ENCODE data around the gene ZNRF1. TPM values are rescaled to one million over a fixed set of nuclear protein-coding genes. Genes with fewer than 3 reads are reported as not detected.

ZNRF1 gene
- total and polyA plus RNA-seq, 8 donors = 8.8 to 40.1 (median 14.0) TPM

DNA sequence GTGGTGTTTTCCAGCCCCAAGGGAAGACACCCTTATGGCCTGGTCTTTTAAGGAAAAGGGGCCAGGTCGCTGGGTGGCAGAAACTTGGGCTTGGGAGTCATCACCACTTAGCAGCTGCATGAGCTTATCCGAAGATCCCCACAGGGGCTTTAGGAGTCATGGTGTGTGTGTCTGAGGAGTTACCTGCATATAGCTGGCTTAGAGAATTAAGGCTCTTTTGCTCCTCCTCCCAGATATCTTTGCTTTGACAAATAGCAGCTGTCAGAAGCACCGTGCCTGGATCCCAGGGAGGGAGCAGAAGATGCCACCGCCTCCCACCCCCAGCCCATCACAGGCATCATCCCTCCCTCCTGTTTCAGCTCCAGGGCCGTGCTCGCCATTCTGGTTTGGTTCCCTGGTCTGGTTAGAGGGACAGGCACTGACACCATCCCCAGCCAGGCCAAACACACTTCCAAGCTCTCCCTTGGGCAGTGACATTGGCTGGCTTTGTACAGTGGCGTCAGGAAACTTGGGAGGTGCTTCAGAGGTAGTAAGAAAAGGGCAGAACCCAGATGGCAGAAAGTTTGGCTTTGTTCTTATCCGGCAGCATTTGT is 100.3 kb downstream of the ZNRF1 start:
- Histone ChIP-seq H3K27me3 (no peaks in the 10 kb centered on the region), H3K4me3 (no peak overlapping the region), H3K9me3 (no peaks in the 10 kb centered on the region), H3K27ac (peak overlapping the region in 4 of 5 donors; percentile 9 to 70 (median 38)), H3K36me3 (peaks cover 3 to 18% (median 12%) of the 10 kb centered on the region in 4 donors), H3K4me1 (peaks cover 40 to 54% (median 47%) of the 10 kb centered on the region in 4 donors)
- DNase-seq = no peak
- WGBS, 5 donors = 52 to 84% (median 69%) methylated on average over 7 to 8 of the region's 8 CpGs
- no peak for TF ChIP-seq POLR2A (IDR thresholded peaks at IDR 0.05)
- no peak for TF ChIP-seq EP300 (IDR thresholded peaks at IDR 0.05)
- TF ChIP-seq POLR2AphosphoS5 (IDR thresholded peaks at IDR 0.05) = no peak
- TF ChIP-seq, protein P1, sequence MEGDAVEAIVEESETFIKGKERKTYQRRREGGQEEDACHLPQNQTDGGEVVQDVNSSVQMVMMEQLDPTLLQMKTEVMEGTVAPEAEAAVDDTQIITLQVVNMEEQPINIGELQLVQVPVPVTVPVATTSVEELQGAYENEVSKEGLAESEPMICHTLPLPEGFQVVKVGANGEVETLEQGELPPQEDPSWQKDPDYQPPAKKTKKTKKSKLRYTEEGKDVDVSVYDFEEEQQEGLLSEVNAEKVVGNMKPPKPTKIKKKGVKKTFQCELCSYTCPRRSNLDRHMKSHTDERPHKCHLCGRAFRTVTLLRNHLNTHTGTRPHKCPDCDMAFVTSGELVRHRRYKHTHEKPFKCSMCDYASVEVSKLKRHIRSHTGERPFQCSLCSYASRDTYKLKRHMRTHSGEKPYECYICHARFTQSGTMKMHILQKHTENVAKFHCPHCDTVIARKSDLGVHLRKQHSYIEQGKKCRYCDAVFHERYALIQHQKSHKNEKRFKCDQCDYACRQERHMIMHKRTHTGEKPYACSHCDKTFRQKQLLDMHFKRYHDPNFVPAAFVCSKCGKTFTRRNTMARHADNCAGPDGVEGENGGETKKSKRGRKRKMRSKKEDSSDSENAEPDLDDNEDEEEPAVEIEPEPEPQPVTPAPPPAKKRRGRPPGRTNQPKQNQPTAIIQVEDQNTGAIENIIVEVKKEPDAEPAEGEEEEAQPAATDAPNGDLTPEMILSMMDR (IDR thresholded peaks at IDR 0.05) = no peak
- intact Hi-C loops (cut with DNase I; ENCODE audit: low total_unique reads) = no loop called here

DNA sequence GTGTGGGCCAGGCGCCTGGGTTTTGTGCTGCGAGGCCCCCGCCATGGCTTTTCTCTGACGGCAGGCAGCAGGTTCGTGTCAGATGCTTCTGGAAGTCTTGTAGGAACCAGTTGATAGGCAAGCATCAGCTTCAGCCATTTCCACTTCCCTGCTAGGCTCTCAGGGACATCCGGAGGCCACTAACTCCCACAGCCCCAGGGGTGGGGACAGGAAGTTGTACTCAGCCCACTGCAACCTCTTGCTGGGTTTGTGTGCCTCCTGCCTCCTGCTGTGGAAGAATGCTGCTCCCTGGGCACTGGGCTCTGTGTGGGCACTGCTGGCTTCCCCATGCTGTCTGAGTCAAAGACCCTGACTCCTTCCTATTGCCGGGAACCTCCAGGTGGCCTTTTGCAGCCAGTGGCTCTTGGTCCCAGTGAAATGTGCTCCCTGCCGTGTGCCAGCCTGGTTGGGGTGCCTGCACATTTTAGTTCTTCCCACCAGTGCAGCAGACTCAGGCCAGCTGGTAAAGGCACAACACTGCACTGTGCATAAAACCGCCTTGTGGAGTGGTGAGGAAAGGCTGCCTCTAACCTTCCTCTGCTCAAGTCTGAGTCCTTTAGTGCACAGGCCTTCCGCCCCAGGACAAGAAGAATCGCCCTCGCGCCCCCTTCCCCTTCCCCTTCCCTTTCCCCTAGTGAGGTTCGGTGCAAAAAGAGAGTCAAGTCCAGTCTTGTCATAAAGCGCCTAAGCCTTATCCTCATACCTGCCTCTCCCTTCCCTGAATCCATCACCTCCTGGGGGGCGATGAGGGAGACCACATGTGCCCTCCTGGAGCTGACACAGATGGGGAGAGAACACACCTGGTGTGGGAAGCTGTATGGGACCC is 101.1 kb downstream of the ZNRF1 start:
- H3K36me3 ChIP-seq = peaks cover 0 to 11% (median 5%) of the 10 kb centered on the region in 4 donors
- intact Hi-C loops (cut with DNase I; ENCODE audit: low total_unique reads) = no loop called here
- no peaks in the 10 kb centered on the region for H3K9me3 ChIP-seq
- H3K4me3 ChIP-seq = no peak overlapping the region
- TF ChIP-seq, protein P1 (IDR thresholded peaks at IDR 0.05) = no peak
- TF ChIP-seq POLR2A (IDR thresholded peaks at IDR 0.05) (no peak), POLR2AphosphoS5 (IDR thresholded peaks at IDR 0.05) (no peak), EP300 (IDR thresholded peaks at IDR 0.05) (no peak)
- peaks cover 44 to 60% (median 53%) of the 10 kb centered on the region in 4 donors for H3K4me1 ChIP-seq
- WGBS, 5 donors = 59 to 82% (median 73%) methylated on average over 16 of the region's 16 CpGs
- peak in 1 of 2 donors; percentile 63 for DNase-seq
- H3K27me3 ChIP-seq = no peaks in the 10 kb centered on the region
- peak overlapping the region in 4 of 5 donors; percentile 9 to 70 (median 36) for H3K27ac ChIP-seq

- Histone ChIP-seq H3K36me3 (peaks cover 0 to 5% (median under 1%) of the 10 kb centered on the region in 4 donors), H3K27me3 (no peaks in the 10 kb centered on the region), H3K9me3 (no peaks in the 10 kb centered on the region), H3K4me1 (peaks cover 48 to 63% (median 56%) of the 10 kb centered on the region in 4 donors), H3K4me3 (no peak overlapping the region), H3K27ac (no peak overlapping the region)
- intact Hi-C loops (cut with DNase I; ENCODE audit: low total_unique reads) = no loop called here
- DNase-seq = no peak
- TF ChIP-seq POLR2A (IDR thresholded peaks at IDR 0.05) = no peak
- TF ChIP-seq EP300 (IDR thresholded peaks at IDR 0.05) = no peak
- TF ChIP-seq POLR2AphosphoS5 (IDR thresholded peaks at IDR 0.05) = no peak
- TF ChIP-seq, protein P1 (IDR thresholded peaks at IDR 0.05) = no peak
- WGBS, 5 donors = 78 to 90% (median 86%) methylated on average over 3 of the region's 3 CpGs
Observed at GRCh38 chr16:75100603-75100990, 101.8 kb downstream of the ZNRF1 start.

DNA sequence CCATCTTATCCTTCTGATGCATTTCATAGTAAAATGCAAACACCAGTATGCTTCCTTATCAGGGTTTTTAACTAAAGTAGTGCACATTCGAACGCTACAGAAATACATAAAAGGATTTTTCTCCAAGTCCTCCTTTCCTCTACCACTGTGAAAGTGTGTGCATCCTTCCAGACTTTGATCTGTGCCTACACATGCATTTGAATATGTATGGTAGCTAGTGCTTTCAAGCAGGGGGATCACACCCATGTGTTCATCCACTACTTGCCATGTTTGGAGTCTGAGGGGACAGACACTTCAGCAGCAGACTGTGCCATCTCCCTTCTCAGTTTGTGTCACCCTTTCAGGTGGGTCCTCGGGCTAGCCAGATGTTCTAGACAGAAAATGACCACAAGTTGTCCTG is 102.8 kb downstream of the ZNRF1 start:
- no peak for DNase-seq
- Histone ChIP-seq H3K9me3 (no peaks in the 10 kb centered on the region), H3K4me1 (peaks cover 55 to 63% (median 59%) of the 10 kb centered on the region in 4 donors), H3K4me3 (no peak overlapping the region), H3K27me3 (no peaks in the 10 kb centered on the region), H3K27ac (no peak overlapping the region), H3K36me3 (peaks cover 0 to 7% (median 1%) of the 10 kb centered on the region in 4 donors)
- intact Hi-C loops (cut with DNase I; ENCODE audit: low total_unique reads) = no loop called here
- 57 to 82% (median 68%) methylated on average over 3 of the region's 3 CpGs for WGBS, 5 donors
- TF ChIP-seq POLR2A (IDR thresholded peaks at IDR 0.05) (no peak), POLR2AphosphoS5 (IDR thresholded peaks at IDR 0.05) (no peak), EP300 (IDR thresholded peaks at IDR 0.05) (no peak)
- TF ChIP-seq, protein P1 (IDR thresholded peaks at IDR 0.05) = no peak

Data from stomach (tissue), 9 donors.